WTC11 (cell line): Measurements from ENCODE around the gene RPL21. TPM values are rescaled to one million over a fixed set of nuclear protein-coding genes. Genes with fewer than 3 reads are reported as not detected.

Source experiments
- ATAC-seq: fragments of 200-7000 bp; cut with Tn5 transposase; 2 replicates; pipeline ENCODE4 v1.10.0; 2021; ENCODE audit warnings: mild to moderate bottlenecking, moderate library complexity
- CTCF ChIA-PET: fragments of 300-600 bp; sonication (Branson Sonifier 250); formaldehyde crosslinking; loops from one replicate; lab custom pipeline; 2021; ENCODE audit warnings: antibody characterized with exemption; lab: Charles Lee
- POLR2A ChIA-PET: fragments of 350-600 bp; sonication (Branson Sonifier 250); formaldehyde crosslinking; loops from one replicate; lab custom pipeline; 2021; ENCODE audit warnings: antibody characterized with exemption; lab: Charles Lee
- DNase-seq: peaks from one replicate; pipeline ENCODE4 v3.0.0; 2021; ENCODE audit warnings: low spot score
- H3K27ac Mint-ChIP-seq: 2 replicates; pipeline ENCODE4 v1.8.0; 2021; ENCODE audit warnings: mixed read lengths
- H3K27me3 Mint-ChIP-seq: 2 replicates; pipeline ENCODE4 v1.8.0; 2021; ENCODE audit warnings: low read depth, mild to moderate bottlenecking, moderate library complexity, mixed read lengths
- H3K36me3 Mint-ChIP-seq: 2 replicates; pipeline ENCODE4 v1.8.0; 2021; ENCODE audit warnings: mixed read lengths
- H3K4me1 Mint-ChIP-seq: 2 replicates; pipeline ENCODE4 v1.8.0; 2022; ENCODE audit warnings: mixed read lengths
- H3K4me3 Mint-ChIP-seq: 2 replicates; pipeline ENCODE4 v1.8.0; 2021; ENCODE audit warnings: mild to moderate bottlenecking, moderate library complexity, mixed read lengths
- H3K9me3 Mint-ChIP-seq: 2 replicates; pipeline ENCODE4 v1.8.0; 2021; ENCODE audit warnings: mixed read lengths
- ELF4 ChIP-seq: sonication (generic); formaldehyde crosslinking; IDR thresholded peaks from 2 replicates; pipeline ENCODE4 v1.8.1; 2022; ENCODE audit warnings: low read depth, mild to moderate bottlenecking, moderate library complexity, missing genetic modification reagents
- EMX1 ChIP-seq: fragments of 250-450 bp; sonication (Bioruptor Pico); IDR thresholded peaks from 2 replicates; pipeline ENCODE4 v1.8.0; 2021; ENCODE audit warnings: mild to moderate bottlenecking
- ERG ChIP-seq: fragments of 250-450 bp; sonication (Bioruptor Pico); IDR thresholded peaks from 2 replicates; pipeline ENCODE4 v1.8.0; 2021; ENCODE audit warnings: mild to moderate bottlenecking
- FOXJ3 ChIP-seq: sonication (generic); formaldehyde crosslinking; IDR thresholded peaks from 2 replicates; pipeline ENCODE4 v1.9.0; 2021; ENCODE audit warnings: missing genetic modification reagents, mild to moderate bottlenecking, borderline replicate concordance
- FOXP1 ChIP-seq: sonication (generic); formaldehyde crosslinking; IDR thresholded peaks from 2 replicates; pipeline ENCODE4 v1.8.0; 2022; ENCODE audit warnings: missing genetic modification reagents, mild to moderate bottlenecking, moderate library complexity, borderline replicate concordance
- GTF2I ChIP-seq: fragments of 250-450 bp; sonication (Bioruptor Pico); conservative IDR thresholded peaks from 2 replicates; pipeline ENCODE4 v1.4.0; 2021; ENCODE audit warnings: mild to moderate bottlenecking
- HMGA2 ChIP-seq: fragments of 250-450 bp; sonication (Bioruptor Pico); IDR thresholded peaks from 2 replicates; pipeline ENCODE4 v1.4.0; 2021; ENCODE audit warnings: mild to moderate bottlenecking, moderate library complexity
- IRF1 ChIP-seq: sonication (generic); formaldehyde crosslinking; IDR thresholded peaks from 2 replicates; pipeline ENCODE4 v1.8.0; 2023; ENCODE audit warnings: missing genetic modification reagents
- JUN ChIP-seq: sonication (generic); formaldehyde crosslinking; IDR thresholded peaks from 2 replicates; pipeline ENCODE4 v1.8.0; 2023; ENCODE audit warnings: mild to moderate bottlenecking, missing genetic modification reagents
- MLX ChIP-seq: sonication (generic); formaldehyde crosslinking; IDR thresholded peaks from 2 replicates; pipeline ENCODE4 v1.8.1; 2023; ENCODE audit warnings: mild to moderate bottlenecking, missing genetic modification reagents, moderate library complexity
- MXD4 ChIP-seq: fragments of 250-450 bp; sonication (Bioruptor Pico); IDR thresholded peaks from 2 replicates; pipeline ENCODE4 v1.8.0; 2021; ENCODE audit warnings: mild to moderate bottlenecking, moderate library complexity, borderline replicate concordance
- MYBL2 ChIP-seq: sonication (generic); formaldehyde crosslinking; IDR thresholded peaks from 2 replicates; pipeline ENCODE4 v1.8.1; 2023; ENCODE audit warnings: mild to moderate bottlenecking, moderate library complexity, missing genetic modification reagents
- NFYB ChIP-seq: sonication (generic); formaldehyde crosslinking; conservative IDR thresholded peaks from 2 replicates; pipeline ENCODE4 v1.8.0; 2022; ENCODE audit warnings: low read depth, missing genetic modification reagents
- NR2C2 ChIP-seq: sonication (generic); formaldehyde crosslinking; IDR thresholded peaks from 2 replicates; pipeline ENCODE4 v1.8.0; 2022; ENCODE audit warnings: mild to moderate bottlenecking, missing genetic modification reagents
- NR3C1 ChIP-seq: sonication (generic); formaldehyde crosslinking; conservative IDR thresholded peaks from 2 replicates; pipeline ENCODE4 v1.8.1; 2023; ENCODE audit warnings: low read depth, mild to moderate bottlenecking, missing genetic modification reagents
- OVOL2 ChIP-seq: fragments of 250-450 bp; sonication (Bioruptor Pico); IDR thresholded peaks from 2 replicates; pipeline ENCODE4 v1.9.0; 2021; ENCODE audit warnings: mild to moderate bottlenecking, borderline replicate concordance
- RELA ChIP-seq: sonication (generic); formaldehyde crosslinking; IDR thresholded peaks from 2 replicates; pipeline ENCODE4 v1.8.1; 2022; ENCODE audit warnings: missing genetic modification reagents, mild to moderate bottlenecking, borderline replicate concordance
- SMAD4 ChIP-seq: sonication (generic); formaldehyde crosslinking; IDR thresholded peaks from 2 replicates; pipeline ENCODE4 v1.8.0; 2022; ENCODE audit warnings: mild to moderate bottlenecking, missing genetic modification reagents
- STAT6 ChIP-seq: sonication (generic); formaldehyde crosslinking; conservative IDR thresholded peaks from 2 replicates; pipeline ENCODE4 v1.8.1; 2023; ENCODE audit warnings: mild to moderate bottlenecking, low read depth, missing genetic modification reagents, moderate library complexity
- TCF7 ChIP-seq: sonication (generic); formaldehyde crosslinking; IDR thresholded peaks from 2 replicates; pipeline ENCODE4 v1.8.0; 2022; ENCODE audit warnings: mild to moderate bottlenecking, low read depth, missing genetic modification reagents, moderate library complexity
- ZNF317 ChIP-seq: sonication (generic); formaldehyde crosslinking; IDR thresholded peaks from 2 replicates; pipeline ENCODE4 v1.8.1; 2023; ENCODE audit warnings: low read depth, mild to moderate bottlenecking, moderate library complexity, missing genetic modification reagents, borderline replicate concordance
- ZNF671 ChIP-seq: fragments of 250-450 bp; sonication (Bioruptor Pico); IDR thresholded peaks from 2 replicates; pipeline ENCODE4 v1.8.0; 2021; ENCODE audit warnings: mild to moderate bottlenecking
- total RNA-seq: library from RNA; stranded (reverse); gene quantifications from 3 replicates; pipeline ENCODE4 v1.2.3, GENCODE V29; 2021
- TF ChIP-seq, protein P1 (sequence below): sonication (generic); formaldehyde crosslinking; IDR thresholded peaks from 2 replicates; pipeline ENCODE4 v1.8.0; 2023; ENCODE audit warnings: mild to moderate bottlenecking, missing genetic modification reagents
- TF ChIP-seq, protein P2 (sequence below): sonication (generic); formaldehyde crosslinking; IDR thresholded peaks from 2 replicates; pipeline ENCODE4 v1.8.1; 2023; ENCODE audit warnings: mild to moderate bottlenecking, missing genetic modification reagents, moderate library complexity

Gene RPL21
- total RNA-seq, 1 experiment from 2014 or later: 1,082 TPM

GRCh38 chr13:27288392-27288791 is 37.0 kb downstream of the RPL21 start:
- no peak for DNase-seq
- H3K9me3 Mint-ChIP-seq: 0 out of 2 replicates have a peak, but pooled peaks cover 3% of the 10 kb centered on the region
- POLR2A ChIA-PET: interaction anchor here (0.6 kb wide), 1 partner anchor 72 kb away, joined by 3 read pairs; no protein-coding TSS in a partner anchor
- CTCF ChIA-PET: no interaction called here
- TF ChIP-seq NFYB (CRISPR knock-in tag) (no peak), HMGA2 (CRISPR knock-in tag) (no peak), GTF2I (CRISPR knock-in tag) (no peak), IRF1 (CRISPR knock-in tag) (no peak), ZNF671 (CRISPR knock-in tag) (no peak), NR2C2 (CRISPR knock-in tag) (no peak)
- H3K27ac Mint-ChIP-seq: no peak overlapping the region
- no peaks in the 10 kb centered on the region for H3K36me3 Mint-ChIP-seq
- no peak overlapping the region for H3K4me3 Mint-ChIP-seq
- H3K4me1 Mint-ChIP-seq: no peaks in the 10 kb centered on the region; the same call in 1 of the 2 replicates
- H3K27me3 Mint-ChIP-seq: no peaks in the 10 kb centered on the region
- no peak for ATAC-seq

- ChIA-PET CTCF (interaction anchor here (1.7 to 2.3 kb wide), 2 partner anchors 50 to 73 kb away, joined by 5 to 8 read pairs; no protein-coding TSS in a partner anchor), POLR2A (interaction anchor here (0.5 to 0.6 kb wide), 2 partner anchors 12 to 71 kb away, joined by 3 read pairs; no protein-coding TSS in a partner anchor)
- Mint-ChIP-seq H3K27ac (no peak overlapping the region), H3K9me3 (0 out of 2 replicates have a peak, but pooled peaks cover 3% of the 10 kb centered on the region), H3K36me3 (no peaks in the 10 kb centered on the region), H3K27me3 (no peaks in the 10 kb centered on the region), H3K4me3 (no peak overlapping the region), H3K4me1 (peaks cover 3% of the 10 kb centered on the region)
- DNase-seq: no peak
- no peak for ATAC-seq
- no peak for TF ChIP-seq TCF7
- TF ChIP-seq, protein P1, sequence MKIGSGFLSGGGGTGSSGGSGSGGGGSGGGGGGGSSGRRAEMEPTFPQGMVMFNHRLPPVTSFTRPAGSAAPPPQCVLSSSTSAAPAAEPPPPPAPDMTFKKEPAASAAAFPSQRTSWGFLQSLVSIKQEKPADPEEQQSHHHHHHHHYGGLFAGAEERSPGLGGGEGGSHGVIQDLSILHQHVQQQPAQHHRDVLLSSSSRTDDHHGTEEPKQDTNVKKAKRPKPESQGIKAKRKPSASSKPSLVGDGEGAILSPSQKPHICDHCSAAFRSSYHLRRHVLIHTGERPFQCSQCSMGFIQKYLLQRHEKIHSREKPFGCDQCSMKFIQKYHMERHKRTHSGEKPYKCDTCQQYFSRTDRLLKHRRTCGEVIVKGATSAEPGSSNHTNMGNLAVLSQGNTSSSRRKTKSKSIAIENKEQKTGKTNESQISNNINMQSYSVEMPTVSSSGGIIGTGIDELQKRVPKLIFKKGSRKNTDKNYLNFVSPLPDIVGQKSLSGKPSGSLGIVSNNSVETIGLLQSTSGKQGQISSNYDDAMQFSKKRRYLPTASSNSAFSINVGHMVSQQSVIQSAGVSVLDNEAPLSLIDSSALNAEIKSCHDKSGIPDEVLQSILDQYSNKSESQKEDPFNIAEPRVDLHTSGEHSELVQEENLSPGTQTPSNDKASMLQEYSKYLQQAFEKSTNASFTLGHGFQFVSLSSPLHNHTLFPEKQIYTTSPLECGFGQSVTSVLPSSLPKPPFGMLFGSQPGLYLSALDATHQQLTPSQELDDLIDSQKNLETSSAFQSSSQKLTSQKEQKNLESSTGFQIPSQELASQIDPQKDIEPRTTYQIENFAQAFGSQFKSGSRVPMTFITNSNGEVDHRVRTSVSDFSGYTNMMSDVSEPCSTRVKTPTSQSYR (CRISPR knock-in tag): no peak
- no peak for TF ChIP-seq MXD4 (CRISPR knock-in tag)
- TF ChIP-seq ZNF317 (CRISPR knock-in tag): no peak
- TF ChIP-seq SMAD4 (CRISPR knock-in tag): no peak
- no peak for TF ChIP-seq JUN (CRISPR knock-in tag)
- TF ChIP-seq STAT6: no peak
Measured at GRCh38 chr13:27289011-27289665, 37.8 kb downstream of the RPL21 start.

- no peak overlapping the region for H3K4me3 Mint-ChIP-seq
- ATAC-seq (no peak), DNase-seq (no peak)
- H3K36me3 Mint-ChIP-seq: no peaks in the 10 kb centered on the region
- no peaks in the 10 kb centered on the region for H3K27me3 Mint-ChIP-seq
- ChIA-PET CTCF (interaction anchor here (2.3 kb wide), 1 partner anchor 71 kb away, joined by 5 read pairs; no protein-coding TSS in a partner anchor), POLR2A (no interaction called here)
- peaks cover 3% of the 10 kb centered on the region for H3K4me1 Mint-ChIP-seq
- 0 out of 2 replicates have a peak, but pooled peaks cover 3% of the 10 kb centered on the region for H3K9me3 Mint-ChIP-seq
- H3K27ac Mint-ChIP-seq: no peak overlapping the region
- TF ChIP-seq, protein P2, sequence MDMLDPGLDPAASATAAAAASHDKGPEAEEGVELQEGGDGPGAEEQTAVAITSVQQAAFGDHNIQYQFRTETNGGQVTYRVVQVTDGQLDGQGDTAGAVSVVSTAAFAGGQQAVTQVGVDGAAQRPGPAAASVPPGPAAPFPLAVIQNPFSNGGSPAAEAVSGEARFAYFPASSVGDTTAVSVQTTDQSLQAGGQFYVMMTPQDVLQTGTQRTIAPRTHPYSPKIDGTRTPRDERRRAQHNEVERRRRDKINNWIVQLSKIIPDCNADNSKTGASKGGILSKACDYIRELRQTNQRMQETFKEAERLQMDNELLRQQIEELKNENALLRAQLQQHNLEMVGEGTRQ (CRISPR knock-in tag): no peak
- TF ChIP-seq NR3C1 (CRISPR knock-in tag): no peak
- no peak for TF ChIP-seq ERG (CRISPR knock-in tag)
- no peak for TF ChIP-seq EMX1
- no peak for TF ChIP-seq MYBL2 (CRISPR knock-in tag)
- no peak for TF ChIP-seq JUN (CRISPR knock-in tag)
- no peak for TF ChIP-seq FOXP1 (CRISPR knock-in tag)
- TF ChIP-seq FOXJ3 (CRISPR knock-in tag): no peak
- no peak for TF ChIP-seq MLX
- TF ChIP-seq RELA (CRISPR knock-in tag): no peak
- TF ChIP-seq ELF4 (CRISPR knock-in tag): no peak
- TF ChIP-seq OVOL2 (CRISPR knock-in tag): no peak
Measured at GRCh38 chr13:27290715-27291114, 39.4 kb downstream of the RPL21 start.
